ENCODE measurements around the gene C1orf185.
"Not testable (repeated sequence)": the region's sequence is repeated elsewhere in the genome, so short reads cannot be mapped to it uniquely, and the experiment has no call there.

Gene C1orf185

GRCh38 chr1:51088474-51088873 is 13.6 kb upstream of the C1orf185 start:
- Histone ChIP-seq H3K9me3 (ENCODE audit: insufficient read depth, low read depth, low read length) (no peaks in the 10 kb centered on the region), H3K27ac (ENCODE audit: low read length) (no peak overlapping the region), H3K36me3 (ENCODE audit: insufficient read depth, low read depth, low read length) (no peaks in the 10 kb centered on the region), H3K4me3 (ENCODE audit: low read length) (no peak overlapping the region), H3K9ac (ENCODE audit: low read depth, low read length) (no peak overlapping the region), H3K27me3 (ENCODE audit: insufficient read depth, low read length) (no peaks in the 10 kb centered on the region), H3K4me1 (ENCODE audit: insufficient read depth, low read length) (peaks cover 5% of the 10 kb centered on the region; the same call in 1 of the 2 replicates)

- Histone ChIP-seq H3K4me3 (ENCODE audit: low read length) (no peak overlapping the region), H3K36me3 (ENCODE audit: insufficient read depth, low read depth, low read length) (no peaks in the 10 kb centered on the region), H3K27me3 (ENCODE audit: insufficient read depth, low read length) (no peaks in the 10 kb centered on the region; the same call in 1 of the 2 replicates), H3K9ac (ENCODE audit: low read depth, low read length) (no peak overlapping the region), H3K9me3 (ENCODE audit: insufficient read depth, low read depth, low read length) (no peaks in the 10 kb centered on the region), H3K4me1 (ENCODE audit: insufficient read depth, low read length) (no peaks in the 10 kb centered on the region), H3K27ac (ENCODE audit: low read length) (no peak overlapping the region)
Measured at GRCh38 chr1:51093581-51093980, 8.4 kb upstream of the C1orf185 start.

- H3K36me3 ChIP-seq (ENCODE audit: insufficient read depth, low read depth, low read length): no peaks in the 10 kb centered on the region
- no peak overlapping the region for H3K9ac ChIP-seq (ENCODE audit: low read depth, low read length)
- no peak overlapping the region for H3K27ac ChIP-seq (ENCODE audit: low read length)
- no peaks in the 10 kb centered on the region for H3K9me3 ChIP-seq (ENCODE audit: insufficient read depth, low read depth, low read length)
- no peaks in the 10 kb centered on the region for H3K4me1 ChIP-seq (ENCODE audit: insufficient read depth, low read length)
- H3K4me3 ChIP-seq (ENCODE audit: low read length): no peak overlapping the region
- no peaks in the 10 kb centered on the region; the same call in 1 of the 2 replicates for H3K27me3 ChIP-seq (ENCODE audit: insufficient read depth, low read length)
Measured at GRCh38 chr1:51097171-51097570, 4.9 kb upstream of the C1orf185 start.

- Histone ChIP-seq H3K9ac (ENCODE audit: low read depth, low read length) (no peak overlapping the region), H3K9me3 (ENCODE audit: insufficient read depth, low read depth, low read length) (no peaks in the 10 kb centered on the region), H3K4me1 (ENCODE audit: insufficient read depth, low read length) (no peaks in the 10 kb centered on the region), H3K27ac (ENCODE audit: low read length) (no peak overlapping the region), H3K4me3 (ENCODE audit: low read length) (no peak overlapping the region), H3K36me3 (ENCODE audit: insufficient read depth, low read depth, low read length) (no peaks in the 10 kb centered on the region), H3K27me3 (ENCODE audit: insufficient read depth, low read length) (no peaks in the 10 kb centered on the region)
Measured at GRCh38 chr1:51100264-51100880, 1.7 kb upstream of the C1orf185 start.

- Histone ChIP-seq H3K4me3 (ENCODE audit: low read length) (no peak overlapping the region), H3K9ac (ENCODE audit: low read depth, low read length) (no peak overlapping the region), H3K36me3 (ENCODE audit: insufficient read depth, low read depth, low read length) (no peaks in the 10 kb centered on the region), H3K4me1 (ENCODE audit: insufficient read depth, low read length) (no peaks in the 10 kb centered on the region), H3K9me3 (ENCODE audit: insufficient read depth, low read depth, low read length) (no peaks in the 10 kb centered on the region), H3K27ac (ENCODE audit: low read length) (no peak overlapping the region), H3K27me3 (ENCODE audit: insufficient read depth, low read length) (no peaks in the 10 kb centered on the region)
Measured at GRCh38 chr1:51114137-51114536, 12.1 kb downstream of the C1orf185 start.

GRCh38 chr1:51115714-51116404 is 13.8 kb downstream of the C1orf185 start:
- Histone ChIP-seq H3K27ac (ENCODE audit: low read length) (no peak overlapping the region), H3K27me3 (ENCODE audit: insufficient read depth, low read length) (no peaks in the 10 kb centered on the region), H3K9ac (ENCODE audit: low read depth, low read length) (no peak overlapping the region)

GRCh38 chr1:51119331-51119730 is 17.3 kb downstream of the C1orf185 start:
- H3K9me3 ChIP-seq (ENCODE audit: insufficient read depth, low read depth, low read length): no peaks in the 10 kb centered on the region
- no peak overlapping the region for H3K4me3 ChIP-seq (ENCODE audit: low read length)
- no peaks in the 10 kb centered on the region for H3K27me3 ChIP-seq (ENCODE audit: insufficient read depth, low read length)
- no peak overlapping the region for H3K27ac ChIP-seq (ENCODE audit: low read length)
- no peaks in the 10 kb centered on the region for H3K4me1 ChIP-seq (ENCODE audit: insufficient read depth, low read length)
- no peaks in the 10 kb centered on the region for H3K36me3 ChIP-seq (ENCODE audit: insufficient read depth, low read depth, low read length)
- H3K9ac ChIP-seq (ENCODE audit: low read depth, low read length): no peak overlapping the region

More at GRCh38 chr1:51115714-51116404, 13.8 kb downstream of the C1orf185 start:
- Histone ChIP-seq H3K36me3 (ENCODE audit: insufficient read depth, low read depth, low read length) (no peaks in the 10 kb centered on the region), H3K9me3 (ENCODE audit: insufficient read depth, low read depth, low read length) (no peaks in the 10 kb centered on the region), H3K4me3 (ENCODE audit: low read length) (no peak overlapping the region), H3K4me1 (ENCODE audit: insufficient read depth, low read length) (no peaks in the 10 kb centered on the region)

- Histone ChIP-seq H3K9me3 (ENCODE audit: insufficient read depth, low read depth, low read length) (no peaks in the 10 kb centered on the region), H3K4me1 (ENCODE audit: insufficient read depth, low read length) (no peaks in the 10 kb centered on the region), H3K27me3 (ENCODE audit: insufficient read depth, low read length) (no peaks in the 10 kb centered on the region), H3K36me3 (ENCODE audit: insufficient read depth, low read depth, low read length) (no peaks in the 10 kb centered on the region), H3K9ac (ENCODE audit: low read depth, low read length) (no peak overlapping the region), H3K4me3 (ENCODE audit: low read length) (no peak overlapping the region), H3K27ac (ENCODE audit: low read length) (no peak overlapping the region)
Measured at GRCh38 chr1:51120629-51121028, 18.6 kb downstream of the C1orf185 start.

- H3K9ac ChIP-seq (ENCODE audit: low read depth, low read length); H3K4me3 ChIP-seq (ENCODE audit: low read length); H3K27me3 ChIP-seq (ENCODE audit: insufficient read depth, low read length); H3K36me3 ChIP-seq (ENCODE audit: insufficient read depth, low read depth, low read length); H3K4me1 ChIP-seq (ENCODE audit: insufficient read depth, low read length); H3K9me3 ChIP-seq (ENCODE audit: insufficient read depth, low read depth, low read length); H3K27ac ChIP-seq (ENCODE audit: low read length): not testable (repeated sequence)
Measured at GRCh38 chr1:51127152-51127551, 25.1 kb downstream of the C1orf185 start.

GRCh38 chr1:51131185-51131584 is 29.2 kb downstream of the C1orf185 start:
- Histone ChIP-seq H3K9ac (ENCODE audit: low read depth, low read length) (no peak overlapping the region), H3K27me3 (ENCODE audit: insufficient read depth, low read length) (no peaks in the 10 kb centered on the region), H3K4me1 (ENCODE audit: insufficient read depth, low read length) (no peaks in the 10 kb centered on the region), H3K27ac (ENCODE audit: low read length) (no peak overlapping the region), H3K4me3 (ENCODE audit: low read length) (no peak overlapping the region), H3K36me3 (ENCODE audit: insufficient read depth, low read depth, low read length) (no peaks in the 10 kb centered on the region), H3K9me3 (ENCODE audit: insufficient read depth, low read depth, low read length) (no peaks in the 10 kb centered on the region)

GRCh38 chr1:51133045-51133444 is 31.0 kb downstream of the C1orf185 start:
- H3K9me3 ChIP-seq (ENCODE audit: insufficient read depth, low read depth, low read length): no peaks in the 10 kb centered on the region
- H3K27me3 ChIP-seq (ENCODE audit: insufficient read depth, low read length): no peaks in the 10 kb centered on the region
- H3K9ac ChIP-seq (ENCODE audit: low read depth, low read length): no peak overlapping the region
- no peak overlapping the region for H3K4me3 ChIP-seq (ENCODE audit: low read length)
- H3K27ac ChIP-seq (ENCODE audit: low read length): no peak overlapping the region
- no peaks in the 10 kb centered on the region for H3K4me1 ChIP-seq (ENCODE audit: insufficient read depth, low read length)
- no peaks in the 10 kb centered on the region for H3K36me3 ChIP-seq (ENCODE audit: insufficient read depth, low read depth, low read length)

- H3K36me3 ChIP-seq (ENCODE audit: insufficient read depth, low read depth, low read length); H3K9me3 ChIP-seq (ENCODE audit: insufficient read depth, low read depth, low read length); H3K4me1 ChIP-seq (ENCODE audit: insufficient read depth, low read length); H3K27me3 ChIP-seq (ENCODE audit: insufficient read depth, low read length); H3K4me3 ChIP-seq (ENCODE audit: low read length); H3K27ac ChIP-seq (ENCODE audit: low read length); H3K9ac ChIP-seq (ENCODE audit: low read depth, low read length): not testable (repeated sequence)
Measured at GRCh38 chr1:51137696-51138095, 35.7 kb downstream of the C1orf185 start.

Measured in iPS-20b (cell line).